A549 (cell line): ENCODE data around the gene EEFSEC. TPM values are rescaled to one million over a fixed set of nuclear protein-coding genes. Genes with fewer than 3 reads are reported as not detected.

Experiments
- ATAC-seq, 2 experiments: fragments of 200-7000 bp in 1 of 2; fragments of >200 bp in 1 of 2; cut with Nextera tagmentation in 1 of 2; cut with Tn5 transposase in 1 of 2; 3 replicates each; pipeline versions ENCODE4 v1.8.0 to v1.9.1; 2018 to 2020; ENCODE audit warnings: mild to moderate bottlenecking in 1 of 2, moderate library complexity in 1 of 2
- CTCF ChIA-PET: fragments of 300-600 bp; sonication (Branson Sonifier 250); formaldehyde crosslinking; extraction: SDS; loops from one replicate; lab custom pipeline; 2021; ENCODE audit warnings: antibody characterized with exemption, inconsistent platforms; lab: Yijun Ruan, JAX
- POLR2A ChIA-PET: fragments of 350-600 bp; formaldehyde crosslinking; extraction: SDS; loops from one replicate; lab custom pipeline; 2021; ENCODE audit warnings: antibody characterized with exemption, inconsistent platforms; lab: Yijun Ruan, JAX
- DNase-seq, 2 experiments: peaks; one replicate each; pipeline versions ENCODE4 v3.0.0 to v3.0.0-alpha.2; 2011 to 2016; ENCODE audit warnings: low read depth in 1 of 2, low spot score in 1 of 2
- FAIRE-seq: peaks from 2 replicates; lab custom pipeline; 2011; peaks lifted over from hg19 to GRCh38; lab: Jason Lieb, UNC
- H3K27ac ChIP-seq, 2 experiments: fragments of >200 bp; sonication (Bioruptor Twin); formaldehyde crosslinking; 3 replicates each; pipeline ENCODE4 v1.5.1; 2016 to 2017
- H3K4me1 ChIP-seq: fragments of >200 bp; sonication (Bioruptor Twin); formaldehyde crosslinking; 3 replicates; pipeline ENCODE4 v1.6.1; 2016
- H3K4me2 ChIP-seq: fragments of >200 bp; sonication (Bioruptor Twin); formaldehyde crosslinking; 3 replicates; pipeline ENCODE4 v1.6.1; 2016
- H3K4me3 ChIP-seq: fragments of >200 bp; sonication (Bioruptor Twin); formaldehyde crosslinking; 3 replicates; pipeline ENCODE4 v1.5.1; 2016
- H3K9me3 ChIP-seq: fragments of >200 bp; sonication (Bioruptor Twin); formaldehyde crosslinking; 3 replicates; pipeline ENCODE4 v1.6.1; 2016
- BHLHE40 ChIP-seq: IDR thresholded peaks from 2 replicates; pipeline ENCODE4 v1.6.1; 2012; ENCODE audit warnings: low read depth, low read length, inconsistent platforms
- CBX2 ChIP-seq: fragments of 200-600 bp; sonication (generic); IDR thresholded peaks from 2 replicates; pipeline ENCODE4 v1.6.1; 2016; ENCODE audit warnings: low read depth, mild to moderate bottlenecking, borderline replicate concordance
- CBX8 ChIP-seq: fragments of 200-600 bp; sonication (generic); IDR thresholded peaks from 2 replicates; pipeline ENCODE4 v1.6.1; 2016
- CEBPB ChIP-seq, 2 experiments: fragments of >200 bp in 1 of 2; sonication (Bioruptor Twin) in 1 of 2; formaldehyde crosslinking in 1 of 2; IDR thresholded peaks; 2 replicates each; pipeline ENCODE4 v1.6.1; 2012 to 2016
- EHF ChIP-seq: fragments of 250-450 bp; sonication (Bioruptor Pico); IDR thresholded peaks from 2 replicates; pipeline ENCODE4 v1.5.0; 2020; ENCODE audit warnings: mild to moderate bottlenecking
- EHMT2 ChIP-seq: fragments of 200-600 bp; sonication (generic); IDR thresholded peaks from 2 replicates; pipeline ENCODE4 v1.6.1; 2016; ENCODE audit warnings: antibody characterized with exemption, low read depth, mild to moderate bottlenecking, moderate library complexity
- ESRRA ChIP-seq: fragments of 150-350 bp; IDR thresholded peaks from 2 replicates; pipeline ENCODE4 v1.6.1; 2014; ENCODE audit warnings: mild to moderate bottlenecking, low read length, borderline replicate concordance
- FOSL2 ChIP-seq, 2 experiments: fragments of 450-650 bp in 1 of 2; fragments of >200 bp in 1 of 2; sonication (Bioruptor Twin) in 1 of 2; formaldehyde crosslinking; IDR thresholded peaks; 2 replicates each; pipeline versions ENCODE4 v1.5.0 to v1.6.1; 2016 to 2020; ENCODE audit warnings: mild to moderate bottlenecking in 1 of 2, moderate library complexity in 1 of 2
- GATA3 ChIP-seq: IDR thresholded peaks from 2 replicates; pipeline ENCODE4 v1.6.1; 2012; ENCODE audit warnings: borderline replicate concordance
- HEYL ChIP-seq: fragments of 250-450 bp; sonication (Bioruptor Pico); IDR thresholded peaks from 2 replicates; pipeline ENCODE4 v1.8.0; 2021; ENCODE audit warnings: mild to moderate bottlenecking, moderate library complexity
- JUNB ChIP-seq: fragments of >200 bp; sonication (Bioruptor Twin); formaldehyde crosslinking; IDR thresholded peaks from 2 replicates; pipeline ENCODE4 v1.6.1; 2016
- KDM5A ChIP-seq: fragments of 200-600 bp; sonication (generic); IDR thresholded peaks from 2 replicates; pipeline ENCODE4 v1.6.1; 2016; ENCODE audit warnings: antibody characterized with exemption, mild to moderate bottlenecking
- MAZ ChIP-seq: fragments of 150-350 bp; IDR thresholded peaks from 2 replicates; pipeline ENCODE4 v1.6.1; 2014; ENCODE audit warnings: antibody characterized with exemption, low read depth, low read length, borderline replicate concordance
- MYC ChIP-seq: IDR thresholded peaks from 2 replicates; pipeline ENCODE4 v1.6.1; 2012; ENCODE audit warnings: mild to moderate bottlenecking, inconsistent platforms, low read length, improper control_type of control experiment, borderline replicate concordance
- NPAS2 ChIP-seq: fragments of 250-450 bp; sonication (Bioruptor Pico); IDR thresholded peaks from 2 replicates; pipeline ENCODE4 v1.8.0; 2022; ENCODE audit warnings: mild to moderate bottlenecking, moderate library complexity, borderline replicate concordance
- NR3C1 ChIP-seq: fragments of >200 bp; sonication (Bioruptor Twin); formaldehyde crosslinking; IDR thresholded peaks from 3 replicates; pipeline ENCODE4 v1.6.1; 2017
- PHF8 ChIP-seq: fragments of 200-600 bp; sonication (generic); IDR thresholded peaks from 2 replicates; pipeline ENCODE4 v1.6.1; 2016; ENCODE audit warnings: low read depth, mild to moderate bottlenecking, antibody characterized with exemption, moderate library complexity, borderline replicate concordance
- POLR2A ChIP-seq: IDR thresholded peaks from 2 replicates; pipeline ENCODE4 v1.6.1; 2012; ENCODE audit warnings: mild to moderate bottlenecking, low read length
- POLR2AphosphoS2 ChIP-seq: conservative IDR thresholded peaks from 2 replicates; pipeline ENCODE4 v1.6.1; 2012; ENCODE audit warnings: low read length, improper control_type of control experiment, inconsistent platforms
- RFX5 ChIP-seq: fragments of 450-650 bp; IDR thresholded peaks from 2 replicates; pipeline ENCODE4 v1.7.1; 2014; ENCODE audit warnings: antibody characterized with exemption, mild to moderate bottlenecking, moderate library complexity
- RNF2 ChIP-seq: fragments of 200-600 bp; sonication (generic); IDR thresholded peaks from 2 replicates; pipeline ENCODE4 v1.6.1; 2016; ENCODE audit warnings: low read depth, mild to moderate bottlenecking, antibody characterized with exemption, moderate library complexity, borderline replicate concordance
- SREBF2 ChIP-seq: fragments of 450-650 bp; IDR thresholded peaks from 2 replicates; pipeline ENCODE4 v1.6.1; 2014; ENCODE audit warnings: mild to moderate bottlenecking, moderate library complexity
- ZFP36 ChIP-seq: fragments of 450-650 bp; IDR thresholded peaks from 2 replicates; pipeline ENCODE4 v1.6.1; 2014; ENCODE audit warnings: borderline replicate concordance; ENCODE audit not compliant: partially characterized antibody
- ZNF302 ChIP-seq: fragments of 250-450 bp; sonication (Bioruptor Pico); IDR thresholded peaks from 2 replicates; pipeline ENCODE4 v1.9.0; 2021; ENCODE audit warnings: inconsistent platforms, mild to moderate bottlenecking, moderate library complexity
- WGBS: methylation state at CpG from one replicate; pipeline ENCODE4 v1.1.6; 2017; ENCODE audit errors: missing lambda C conversion rate; 5-methylcytosine and 5-hydroxymethylcytosine counted together
- polyA plus RNA-seq, 4 experiments: library from polyadenylated mRNA; depleted of rRNA in 3 of 4; stranded (reverse); fragments of >200 nt; fragmentation: RNase III in 1 of 4; extraction: RNeasy Plus Mini Kit Qiagen cat#74134 plus additional on column Dnase treatment in 1 of 4; gene quantifications; 2 replicates in 3 of 4; 3 replicates in 1 of 4; pipeline ENCODE4 v1.2.3, GENCODE V29; 2011 to 2017
- TF ChIP-seq, protein P1 (sequence below): fragments of 450-650 bp; IDR thresholded peaks from 2 replicates; pipeline ENCODE4 v1.6.1; 2014; ENCODE audit warnings: antibody characterized with exemption
- TF ChIP-seq, protein P2 (sequence below): fragments of >200 bp; sonication (Bioruptor Twin); formaldehyde crosslinking; IDR thresholded peaks from 3 replicates; pipeline ENCODE4 v1.5.1; 2016
- TF ChIP-seq, protein P3 (sequence below): fragments of 150-350 bp; IDR thresholded peaks from 2 replicates; pipeline ENCODE4 v1.6.1; 2014; ENCODE audit warnings: low read depth, mild to moderate bottlenecking, low read length
- TF ChIP-seq, protein P4 (sequence below): IDR thresholded peaks from 2 replicates; pipeline ENCODE4 v1.6.1; 2012

EEFSEC gene
- polyA plus RNA-seq, 2 of the 4 experiments (the other 2 are of a cell fraction), result 6.9 to 7.3 TPM

- no peak overlapping the region for H3K27ac ChIP-seq
- TF ChIP-seq RFX5 (no peak), CBX8 (no peak), ZNF302 (CRISPR knock-in tag) (no peak), RNF2 (no peak), BHLHE40 (no peak), NR3C1 (no peak), MAZ (no peak), ZFP36 (no peak), SREBF2 (no peak), POLR2A (no peak), PHF8 (no peak), ESRRA (no peak), NPAS2 (no peak), EHF (no peak), HEYL (CRISPR knock-in tag) (no peak), GATA3 (no peak), KDM5A (no peak)
- TF ChIP-seq, protein P1, sequence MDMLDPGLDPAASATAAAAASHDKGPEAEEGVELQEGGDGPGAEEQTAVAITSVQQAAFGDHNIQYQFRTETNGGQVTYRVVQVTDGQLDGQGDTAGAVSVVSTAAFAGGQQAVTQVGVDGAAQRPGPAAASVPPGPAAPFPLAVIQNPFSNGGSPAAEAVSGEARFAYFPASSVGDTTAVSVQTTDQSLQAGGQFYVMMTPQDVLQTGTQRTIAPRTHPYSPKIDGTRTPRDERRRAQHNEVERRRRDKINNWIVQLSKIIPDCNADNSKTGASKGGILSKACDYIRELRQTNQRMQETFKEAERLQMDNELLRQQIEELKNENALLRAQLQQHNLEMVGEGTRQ, result no peak
- TF ChIP-seq, protein P2, sequence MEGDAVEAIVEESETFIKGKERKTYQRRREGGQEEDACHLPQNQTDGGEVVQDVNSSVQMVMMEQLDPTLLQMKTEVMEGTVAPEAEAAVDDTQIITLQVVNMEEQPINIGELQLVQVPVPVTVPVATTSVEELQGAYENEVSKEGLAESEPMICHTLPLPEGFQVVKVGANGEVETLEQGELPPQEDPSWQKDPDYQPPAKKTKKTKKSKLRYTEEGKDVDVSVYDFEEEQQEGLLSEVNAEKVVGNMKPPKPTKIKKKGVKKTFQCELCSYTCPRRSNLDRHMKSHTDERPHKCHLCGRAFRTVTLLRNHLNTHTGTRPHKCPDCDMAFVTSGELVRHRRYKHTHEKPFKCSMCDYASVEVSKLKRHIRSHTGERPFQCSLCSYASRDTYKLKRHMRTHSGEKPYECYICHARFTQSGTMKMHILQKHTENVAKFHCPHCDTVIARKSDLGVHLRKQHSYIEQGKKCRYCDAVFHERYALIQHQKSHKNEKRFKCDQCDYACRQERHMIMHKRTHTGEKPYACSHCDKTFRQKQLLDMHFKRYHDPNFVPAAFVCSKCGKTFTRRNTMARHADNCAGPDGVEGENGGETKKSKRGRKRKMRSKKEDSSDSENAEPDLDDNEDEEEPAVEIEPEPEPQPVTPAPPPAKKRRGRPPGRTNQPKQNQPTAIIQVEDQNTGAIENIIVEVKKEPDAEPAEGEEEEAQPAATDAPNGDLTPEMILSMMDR, result no peak
- DNase-seq, result no peak
- no peak overlapping the region for H3K4me3 ChIP-seq
- H3K4me2 ChIP-seq, result no peak overlapping the region
- no peak for FAIRE-seq
- ATAC-seq, result no peak
- H3K9me3 ChIP-seq, result no peaks in the 10 kb centered on the region
- WGBS, result 10% methylated on average over 2 of the region's 2 CpGs
- CTCF ChIA-PET, result interaction anchor here (0.5 to 2.3 kb wide), 5 partner anchors 26 to 457 kb away, joined by 3 to 5 read pairs (median 3); no protein-coding TSS in a partner anchor
- peaks cover 2% of the 10 kb centered on the region; the same call in 2 of the 3 replicates for H3K4me1 ChIP-seq
- POLR2A ChIA-PET, result no interaction called here
Measured at GRCh38 chr3:128127236-128127635, 26.0 kb upstream of the EEFSEC start.

GRCh38 chr3:128128251-128128650 lies 25.0 kb upstream of the EEFSEC start:
- Histone ChIP-seq H3K4me3 (no peak overlapping the region), H3K9me3 (no peaks in the 10 kb centered on the region), H3K4me1 (no peaks in the 10 kb centered on the region), H3K27ac (no peak overlapping the region), H3K4me2 (no peak overlapping the region)
- CTCF ChIA-PET, result interaction anchor here (0.7 to 2.3 kb wide), 4 partner anchors 27 to 554 kb away, joined by 3 to 5 read pairs (median 3); no protein-coding TSS in a partner anchor
- no peak for FAIRE-seq
- WGBS, result 60% methylated on average over 1 of the region's 1 CpG
- no peak for TF ChIP-seq JUNB
- no peak for DNase-seq
- ATAC-seq, result no peak
- POLR2A ChIA-PET, result no interaction called here

DNA sequence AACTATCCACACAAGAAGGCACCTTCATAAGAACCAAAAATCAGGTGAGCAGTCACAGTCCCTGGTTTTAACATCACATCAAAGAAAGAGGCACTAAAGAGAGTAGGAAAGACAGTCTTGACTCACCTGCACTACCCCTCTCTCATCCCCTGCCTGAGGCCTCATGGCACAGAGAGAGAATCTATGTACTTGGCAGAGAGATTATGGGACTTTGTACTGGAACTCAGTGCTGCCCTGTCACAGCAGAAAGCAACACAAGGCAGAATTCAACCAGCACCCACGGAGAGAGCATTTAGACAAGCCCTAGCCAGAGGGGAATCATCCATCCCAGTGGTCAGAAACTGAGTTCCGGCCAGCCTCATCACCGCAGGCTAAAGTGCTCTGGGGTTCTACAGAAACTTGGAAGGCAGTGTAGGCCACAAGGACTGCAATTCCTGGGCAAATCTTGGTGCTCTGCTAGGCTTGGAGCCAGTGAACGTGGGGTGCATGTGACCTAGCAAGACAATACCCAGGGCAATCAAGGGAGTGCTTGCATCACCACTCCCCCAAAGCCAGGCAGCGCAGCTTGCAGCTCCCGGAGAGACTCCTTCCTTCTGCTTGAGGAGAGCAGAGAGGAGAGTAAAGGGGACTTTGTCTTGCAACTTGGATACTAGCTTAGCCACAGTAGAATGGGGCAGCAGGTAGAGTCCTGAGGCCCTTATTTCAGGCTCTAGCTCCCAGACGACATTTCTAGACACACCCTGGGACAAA lies 21.2 kb upstream of the EEFSEC start:
- WGBS, result 80% methylated on average over 3 of the region's 7 CpGs
- Histone ChIP-seq H3K4me1 (no peaks in the 10 kb centered on the region), H3K4me3 (no peak overlapping the region), H3K4me2 (no peak overlapping the region), H3K27ac (no peak overlapping the region), H3K9me3 (no peaks in the 10 kb centered on the region)
- no peak for DNase-seq
- FAIRE-seq, result no peak
- 0 out of 6 replicates have a peak, but pooled peaks of 1 of the 2 experiments have one; percentile 30 for ATAC-seq
- POLR2A ChIA-PET, result interaction anchor here (1.7 kb wide), 1 partner anchor 8 kb away, joined by 7 read pairs; the partner anchor contains the start of gene RUVBL1
- TF ChIP-seq RNF2, result no peak
- TF ChIP-seq CEBPB (IDR thresholded peaks at IDR 0.05), result no peak
- no peak for TF ChIP-seq POLR2AphosphoS2
- no peak for TF ChIP-seq MYC
- no peak for TF ChIP-seq FOSL2 (IDR thresholded peaks at IDR 0.05)
- TF ChIP-seq FOSL2 (CRISPR knock-in tag; IDR thresholded peaks at IDR 0.05), result no peak
- TF ChIP-seq CBX2, result no peak
- TF ChIP-seq, protein P3, sequence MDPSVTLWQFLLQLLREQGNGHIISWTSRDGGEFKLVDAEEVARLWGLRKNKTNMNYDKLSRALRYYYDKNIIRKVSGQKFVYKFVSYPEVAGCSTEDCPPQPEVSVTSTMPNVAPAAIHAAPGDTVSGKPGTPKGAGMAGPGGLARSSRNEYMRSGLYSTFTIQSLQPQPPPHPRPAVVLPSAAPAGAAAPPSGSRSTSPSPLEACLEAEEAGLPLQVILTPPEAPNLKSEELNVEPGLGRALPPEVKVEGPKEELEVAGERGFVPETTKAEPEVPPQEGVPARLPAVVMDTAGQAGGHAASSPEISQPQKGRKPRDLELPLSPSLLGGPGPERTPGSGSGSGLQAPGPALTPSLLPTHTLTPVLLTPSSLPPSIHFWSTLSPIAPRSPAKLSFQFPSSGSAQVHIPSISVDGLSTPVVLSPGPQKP, result no peak
- TF ChIP-seq EHMT2, result no peak
- no peak for TF ChIP-seq KDM5A
- no peak for TF ChIP-seq MAZ
- TF ChIP-seq, protein P4, sequence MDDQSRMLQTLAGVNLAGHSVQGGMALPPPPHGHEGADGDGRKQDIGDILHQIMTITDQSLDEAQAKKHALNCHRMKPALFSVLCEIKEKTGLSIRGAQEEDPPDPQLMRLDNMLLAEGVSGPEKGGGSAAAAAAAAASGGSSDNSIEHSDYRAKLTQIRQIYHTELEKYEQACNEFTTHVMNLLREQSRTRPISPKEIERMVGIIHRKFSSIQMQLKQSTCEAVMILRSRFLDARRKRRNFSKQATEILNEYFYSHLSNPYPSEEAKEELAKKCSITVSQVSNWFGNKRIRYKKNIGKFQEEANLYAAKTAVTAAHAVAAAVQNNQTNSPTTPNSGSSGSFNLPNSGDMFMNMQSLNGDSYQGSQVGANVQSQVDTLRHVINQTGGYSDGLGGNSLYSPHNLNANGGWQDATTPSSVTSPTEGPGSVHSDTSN, result no peak
- TF ChIP-seq ESRRA, result no peak
- CTCF ChIA-PET, result interaction anchor here (0.7 to 3.0 kb wide), 6 partner anchors 9 to 441 kb away, joined by 3 to 18 read pairs (median 6); partner anchors contain the start of gene RUVBL1
